HG03280 (cell line): Measurements from ENCODE around the gene MDM2.
"Not testable (repeated sequence)": the region's sequence is repeated elsewhere in the genome, so short reads cannot be mapped to it uniquely, and the experiment has no call there.

ENCODE experiments used
- ATAC-seq: cut with Tn5 transposase; IDR thresholded peaks from one replicate; pipeline ENCODE4 v1.9.1; 2021; ENCODE audit warnings: mild to moderate bottlenecking, moderate library complexity; ENCODE audit not compliant: unreplicated experiment

The MDM2 gene

DNA sequence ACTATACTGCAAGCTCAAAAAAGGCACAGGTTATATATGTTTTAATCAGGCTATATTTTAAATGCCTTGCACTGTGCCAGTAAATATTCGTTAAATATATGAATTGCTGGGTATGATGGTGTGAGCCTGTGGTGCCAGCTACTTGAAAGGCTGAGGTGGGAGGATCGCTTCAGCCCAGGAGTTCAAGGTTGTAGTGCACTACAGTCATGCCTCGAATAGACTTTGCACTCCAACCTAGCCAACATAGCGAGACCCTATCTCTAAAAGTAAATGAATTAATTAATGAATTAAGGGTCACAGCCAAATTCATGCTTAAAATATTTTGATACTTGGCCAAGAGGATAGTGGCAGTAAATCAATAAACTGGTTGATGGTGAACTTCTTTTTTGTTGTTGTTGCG lies 22.2 kb upstream of the MDM2 start:
- ATAC-seq: no peak

DNA sequence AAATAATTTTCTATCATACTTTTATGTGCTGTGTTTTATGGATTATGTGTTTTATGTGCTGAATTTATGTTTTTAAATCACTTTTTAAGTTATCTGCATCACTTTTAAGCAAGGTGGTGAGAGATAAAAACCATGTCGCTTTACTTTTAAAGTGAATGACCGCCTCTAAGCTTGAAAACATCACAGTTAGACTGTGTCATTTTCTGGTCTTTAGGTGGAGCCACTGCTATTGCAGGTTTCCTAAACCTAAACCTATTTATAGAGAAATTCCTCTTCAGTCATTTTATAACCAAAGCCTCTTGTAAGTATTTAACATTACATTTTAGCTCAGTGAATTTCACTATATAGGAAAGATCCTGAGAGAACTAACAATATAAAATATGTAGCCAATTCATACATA lies 21.0 kb upstream of the MDM2 start:
- ATAC-seq: no peak

DNA sequence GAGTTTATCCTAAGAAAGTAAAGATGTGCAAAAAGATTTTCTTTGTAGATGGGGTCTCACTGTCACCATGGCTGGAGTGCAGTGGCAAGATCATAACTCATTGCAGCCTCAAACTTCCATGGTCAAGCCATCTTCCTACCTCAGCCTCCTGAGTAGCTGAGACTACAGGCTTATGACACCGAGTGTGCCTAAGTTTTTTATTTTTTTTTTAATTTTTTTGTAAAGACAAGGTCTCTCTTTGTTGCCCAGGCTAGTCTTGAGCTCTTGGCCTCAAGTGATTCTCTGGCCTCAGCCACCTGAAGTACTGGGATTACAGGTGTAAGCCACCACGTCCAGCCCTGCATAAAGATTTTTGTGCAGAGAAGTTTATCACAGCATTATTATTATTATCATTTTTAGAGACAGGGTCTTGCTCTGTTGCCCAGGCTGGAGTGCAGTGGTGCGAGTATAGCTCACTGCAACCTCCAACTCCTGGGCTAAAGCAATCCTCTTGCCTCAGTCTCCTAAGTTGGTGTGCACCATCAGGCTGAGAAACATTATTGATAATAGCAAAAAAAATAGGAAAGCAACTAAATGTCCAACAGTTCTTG lies 19.3 kb upstream of the MDM2 start:
- no peak for ATAC-seq

DNA sequence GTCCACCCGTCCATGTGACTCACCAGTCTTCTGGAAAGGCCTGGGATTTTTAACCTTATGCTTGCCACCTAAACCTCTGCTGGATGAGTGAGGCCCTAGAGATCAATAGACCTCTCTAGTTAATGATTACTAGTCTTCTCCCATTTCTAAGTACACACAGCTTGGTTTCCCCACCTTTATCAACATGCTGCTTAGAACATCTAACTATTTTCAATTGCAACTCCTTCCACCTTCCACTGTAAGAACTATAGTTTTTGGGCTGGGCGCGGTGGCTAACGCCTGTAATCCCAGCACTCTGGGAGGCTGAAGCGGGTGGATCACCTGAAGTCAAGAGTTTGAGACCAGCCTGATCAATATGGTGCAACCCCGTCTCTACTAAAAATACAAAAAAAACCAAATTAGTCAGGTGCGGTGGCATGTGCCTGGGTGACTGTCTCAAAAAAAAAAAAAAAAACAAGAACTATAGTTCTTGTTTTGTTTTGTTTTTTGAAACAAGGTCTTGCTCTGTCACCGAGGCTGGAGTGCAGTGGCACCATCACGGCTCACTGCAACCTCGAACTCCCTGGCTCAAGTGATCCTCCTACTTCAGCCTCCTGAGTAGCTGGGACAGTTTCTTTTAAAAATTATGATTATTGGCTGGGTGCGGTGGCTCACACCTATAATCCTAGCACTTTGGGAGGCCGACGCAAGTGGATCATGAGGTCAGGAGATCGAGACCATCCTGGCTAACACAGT lies 18.7 kb upstream of the MDM2 start:
- ATAC-seq: no peak

DNA sequence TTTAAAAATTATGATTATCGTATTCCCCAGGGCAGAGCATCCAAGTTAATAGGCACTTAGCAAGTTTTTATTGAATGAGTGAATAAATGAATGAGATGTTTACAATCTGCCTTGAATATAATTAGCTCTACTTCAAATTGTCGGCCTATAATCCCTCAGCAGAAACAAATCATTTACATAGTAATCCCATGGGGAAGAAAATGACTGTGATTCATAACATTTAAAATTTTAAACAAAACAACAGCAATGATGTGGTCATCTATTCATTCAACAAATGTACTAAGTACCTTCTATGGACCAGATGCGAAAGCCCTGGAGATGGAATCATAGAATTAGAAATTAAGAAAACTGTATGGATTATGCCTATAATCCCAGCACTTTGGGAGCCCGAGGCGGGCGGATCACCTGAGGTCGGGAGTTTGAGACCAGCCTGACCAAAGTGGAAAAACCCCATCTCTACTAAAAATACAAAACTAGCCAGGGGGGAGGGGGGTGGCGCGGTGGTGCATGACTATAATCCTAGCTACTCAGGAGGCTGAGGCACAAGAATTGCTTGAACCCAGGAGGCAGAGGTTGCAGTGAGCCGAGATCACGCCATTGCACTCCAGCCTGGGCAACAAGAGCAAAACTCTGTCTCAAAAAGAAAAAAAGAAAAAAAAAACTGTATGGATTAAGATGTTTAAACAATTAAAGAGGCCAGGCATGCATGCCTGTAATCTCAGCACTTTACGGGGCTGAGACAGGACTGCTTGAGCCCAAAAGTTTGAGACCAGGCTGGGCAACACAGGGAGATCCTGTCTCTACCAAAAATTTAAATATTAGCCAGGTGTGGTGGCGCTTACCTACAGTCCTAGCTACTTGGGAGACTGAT lies 17.7 kb upstream of the MDM2 start:
- no peak for ATAC-seq

DNA sequence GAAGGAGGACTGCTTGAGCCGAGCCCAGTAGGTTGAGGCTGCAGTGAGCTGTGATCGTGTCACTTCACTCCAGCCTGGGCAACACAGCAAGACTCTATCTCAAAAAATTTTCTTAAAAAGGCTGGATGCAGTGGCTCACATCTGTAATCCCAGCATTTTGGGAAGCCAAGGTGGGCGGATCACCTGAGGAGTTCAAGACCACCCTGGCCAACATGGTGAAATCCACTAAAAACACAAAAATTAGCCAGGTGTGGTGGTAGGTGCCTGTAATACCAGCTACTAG lies 17.1 kb upstream of the MDM2 start:
- no peak for ATAC-seq

DNA sequence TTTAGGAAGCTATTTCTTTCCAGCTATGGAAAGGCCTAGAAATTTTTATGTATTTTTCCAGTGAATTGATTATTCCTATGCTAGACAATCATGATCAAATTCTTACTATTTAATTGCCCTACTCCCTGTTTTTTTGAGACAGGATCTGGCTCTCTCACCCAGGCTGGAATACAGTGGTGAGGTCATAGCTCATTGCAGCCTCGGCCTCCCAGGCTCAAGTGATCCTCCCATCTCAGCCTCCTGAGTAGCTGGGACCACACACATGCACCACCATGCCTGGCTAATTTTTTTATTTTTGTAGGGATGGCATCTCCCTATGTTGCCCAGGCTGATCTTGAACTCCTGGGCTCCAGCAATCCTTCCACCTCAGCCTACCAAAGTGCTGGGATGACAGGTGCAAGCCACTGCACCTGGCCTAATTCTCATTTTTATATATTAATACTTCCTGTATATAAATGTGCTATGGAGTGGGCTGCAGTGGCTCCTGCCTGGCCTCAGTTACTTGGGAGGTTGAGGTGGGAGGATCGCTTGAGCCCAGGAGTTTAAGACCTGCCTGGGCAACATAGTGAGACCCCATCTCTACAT lies 16.0 kb upstream of the MDM2 start:
- ATAC-seq: no peak

DNA sequence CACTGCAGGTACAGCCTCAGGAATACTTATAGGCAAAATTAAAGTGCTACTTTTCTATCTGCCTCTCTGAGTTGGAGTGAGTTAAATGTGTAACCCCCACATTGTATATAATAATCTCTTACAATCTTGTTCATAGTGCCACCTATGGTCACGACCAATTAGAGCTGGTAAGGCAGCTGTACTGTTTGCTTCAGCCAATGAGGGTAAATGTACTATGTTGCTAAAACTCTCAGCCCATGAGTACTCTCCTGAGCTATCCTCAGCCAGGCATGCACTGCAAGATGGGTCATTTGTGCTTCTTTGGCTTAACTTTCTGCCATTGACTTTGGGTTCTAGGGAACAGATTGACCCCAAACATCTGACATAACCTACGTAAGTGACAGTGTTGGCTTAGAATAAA lies 15.0 kb upstream of the MDM2 start:
- ATAC-seq: peak; percentile 93

DNA sequence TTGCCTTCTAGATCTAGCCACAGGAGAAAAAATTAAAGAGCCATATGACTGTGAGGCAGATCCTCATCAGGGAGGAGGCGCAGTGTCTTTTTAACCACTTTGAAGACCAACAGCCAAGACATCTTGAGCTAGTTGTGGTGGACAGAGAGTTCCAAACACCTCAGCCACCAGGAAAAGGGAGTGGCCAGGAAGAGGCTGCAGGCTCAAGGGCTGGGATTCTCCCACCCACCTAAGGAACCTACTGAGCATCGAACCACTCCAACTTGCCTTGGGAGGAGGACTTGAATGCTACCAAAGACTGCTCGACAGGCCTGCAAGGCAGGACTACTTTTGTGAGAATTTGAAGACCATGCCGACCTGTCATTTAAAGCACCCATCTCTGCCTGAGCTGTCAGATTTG lies 14.5 kb upstream of the MDM2 start:
- ATAC-seq: no peak

DNA sequence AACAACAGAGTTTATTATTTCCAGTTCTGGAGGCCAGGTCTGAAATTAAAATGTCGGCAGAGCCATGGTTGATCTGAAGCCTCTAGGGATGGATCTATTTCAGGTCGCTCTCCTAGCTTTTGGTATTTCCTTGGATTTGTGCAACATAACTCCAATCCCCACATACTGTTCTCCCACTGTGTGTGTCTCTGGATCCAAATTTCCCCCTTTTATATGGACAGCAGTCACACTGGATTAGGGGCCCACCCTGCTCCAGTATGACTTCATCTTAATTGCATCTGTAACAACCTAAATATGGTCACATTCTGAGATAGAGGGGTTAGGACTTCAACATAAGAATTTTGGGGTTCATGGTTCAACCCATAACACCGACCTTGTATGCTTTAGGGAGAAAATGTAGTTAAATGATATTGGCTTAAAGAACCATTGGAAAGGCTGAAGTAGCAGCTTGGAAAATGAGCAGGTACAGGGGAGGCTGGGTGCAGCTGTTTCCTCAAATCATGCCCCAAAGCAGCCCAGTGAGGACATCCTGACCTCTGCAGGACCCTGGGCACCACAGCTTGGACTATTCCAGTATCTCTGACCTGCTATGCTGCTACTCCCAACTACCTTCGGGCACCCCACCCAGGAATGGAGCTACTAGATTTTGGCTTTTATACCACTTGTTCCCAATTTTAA lies 13.9 kb upstream of the MDM2 start:
- ATAC-seq: no peak

DNA sequence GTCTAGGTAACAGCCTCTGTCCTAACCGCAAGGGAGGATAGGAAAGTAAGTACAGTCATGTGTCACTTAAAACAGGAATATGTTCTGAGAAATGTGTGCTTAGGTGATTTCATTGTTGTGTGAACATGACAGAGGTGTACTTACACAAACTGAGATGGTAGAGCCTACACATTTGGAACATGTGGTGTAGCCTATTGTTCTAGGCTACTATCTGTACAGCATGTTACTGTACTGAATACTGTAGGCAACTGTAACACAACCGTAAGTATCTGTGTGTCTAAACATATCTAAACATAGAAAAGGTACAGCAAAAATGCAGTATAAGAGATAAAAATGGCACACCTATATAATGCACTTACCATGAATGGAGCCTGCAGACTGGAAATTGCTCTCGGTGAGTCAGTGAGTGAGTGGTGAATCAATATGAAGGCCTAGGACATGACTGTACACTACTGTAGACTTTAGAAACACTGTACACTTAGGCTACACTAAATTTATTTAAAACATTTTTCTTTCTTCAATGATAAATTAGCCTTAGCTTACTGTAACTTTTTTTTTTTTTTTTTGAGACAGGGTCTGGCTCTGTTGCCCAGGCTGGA lies 13.2 kb upstream of the MDM2 start:
- no peak for ATAC-seq

DNA sequence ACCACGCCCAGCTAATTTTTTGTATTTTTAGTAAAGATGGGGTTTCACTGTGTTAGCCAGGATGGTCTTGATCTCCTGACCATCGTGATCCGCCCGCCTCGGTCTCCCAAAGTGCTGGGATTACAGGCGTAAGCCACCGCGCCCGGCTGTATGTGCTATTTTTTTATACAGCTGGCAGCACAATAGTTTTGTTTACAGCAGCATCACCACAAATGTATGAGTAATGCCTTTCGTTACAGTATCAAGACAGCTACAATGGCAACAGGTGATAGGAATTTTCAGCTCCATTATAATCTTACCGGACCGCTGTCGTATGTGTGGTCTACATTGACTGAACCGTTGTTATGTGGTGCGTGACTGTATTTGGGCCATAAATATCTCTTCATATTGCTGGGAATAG lies 11.6 kb upstream of the MDM2 start:
- ATAC-seq: no peak

DNA sequence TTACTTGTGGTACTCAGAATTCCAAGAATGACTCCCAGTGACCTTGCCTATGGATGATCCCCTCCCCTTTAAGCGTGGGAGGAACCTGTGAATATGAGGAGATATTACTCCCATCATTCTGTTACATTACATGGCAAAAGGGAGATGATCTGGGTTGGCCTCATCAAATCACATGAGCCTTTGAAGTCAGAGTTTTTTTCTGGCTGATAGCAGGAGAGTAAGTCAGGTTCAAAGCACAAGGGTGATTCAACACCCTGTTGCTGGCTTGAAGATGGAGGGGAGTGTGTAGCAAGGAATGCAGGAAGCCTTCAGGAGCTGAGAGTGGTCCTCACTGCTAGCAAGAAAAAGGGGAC lies 9.1 kb upstream of the MDM2 start:
- no peak for ATAC-seq

DNA sequence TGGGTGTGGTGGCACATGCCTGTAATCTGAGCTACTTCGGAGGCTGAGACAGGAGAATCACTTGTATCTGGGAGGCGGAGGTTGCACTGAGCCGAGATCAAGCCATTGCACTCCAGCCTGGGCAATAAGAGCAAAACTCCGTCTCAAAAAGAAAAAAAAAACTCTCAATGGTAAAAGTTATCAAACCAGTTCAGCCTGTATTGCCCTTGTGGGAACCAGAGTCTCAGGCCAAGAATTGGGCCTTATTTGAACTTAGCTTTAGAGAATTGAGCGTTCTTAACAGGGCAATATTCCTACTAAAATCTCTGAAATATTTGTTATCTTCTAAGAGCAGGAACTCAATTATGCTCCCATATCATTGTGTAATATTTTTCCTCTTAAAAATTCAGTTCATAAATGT lies 7.7 kb upstream of the MDM2 start:
- ATAC-seq: no peak

DNA sequence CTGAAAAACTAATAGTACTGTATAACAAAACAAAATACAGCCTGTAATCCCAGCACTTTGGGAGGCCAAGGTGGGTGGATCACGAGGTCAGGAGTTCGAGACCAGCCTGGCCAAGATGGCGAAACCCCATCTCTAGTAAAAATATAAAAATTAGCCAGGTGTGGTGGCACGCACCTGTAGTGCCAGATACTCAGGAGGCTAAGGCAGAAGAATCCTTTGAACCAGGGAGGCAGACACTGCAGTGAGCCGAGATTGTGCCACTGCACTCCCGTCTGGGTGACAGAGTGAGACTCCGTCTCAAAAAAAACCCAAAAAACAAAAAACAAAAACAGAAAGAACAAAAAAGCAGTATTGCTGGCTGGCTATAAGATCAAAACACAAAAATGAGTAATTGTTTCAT lies 6.9 kb upstream of the MDM2 start:
- not testable (repeated sequence) for ATAC-seq

DNA sequence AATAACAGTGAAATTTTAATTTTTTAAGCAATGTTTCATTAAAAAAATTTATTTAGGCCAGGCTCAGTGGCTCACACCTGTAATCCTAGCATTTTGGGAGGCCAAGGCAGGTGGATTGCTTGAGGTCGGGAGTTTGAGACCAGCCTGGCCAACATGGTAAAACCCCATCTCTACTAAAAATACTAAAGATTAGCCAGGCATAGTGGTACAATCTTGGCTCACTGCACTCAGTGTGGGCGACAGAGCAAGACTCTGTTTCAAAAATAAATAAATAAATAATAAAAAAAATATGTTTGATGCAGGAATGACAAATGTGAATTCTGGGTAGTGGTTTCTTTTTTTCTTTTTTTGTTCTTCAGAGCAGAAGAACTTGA lies 5.6 kb upstream of the MDM2 start:
- not testable (repeated sequence) for ATAC-seq

DNA sequence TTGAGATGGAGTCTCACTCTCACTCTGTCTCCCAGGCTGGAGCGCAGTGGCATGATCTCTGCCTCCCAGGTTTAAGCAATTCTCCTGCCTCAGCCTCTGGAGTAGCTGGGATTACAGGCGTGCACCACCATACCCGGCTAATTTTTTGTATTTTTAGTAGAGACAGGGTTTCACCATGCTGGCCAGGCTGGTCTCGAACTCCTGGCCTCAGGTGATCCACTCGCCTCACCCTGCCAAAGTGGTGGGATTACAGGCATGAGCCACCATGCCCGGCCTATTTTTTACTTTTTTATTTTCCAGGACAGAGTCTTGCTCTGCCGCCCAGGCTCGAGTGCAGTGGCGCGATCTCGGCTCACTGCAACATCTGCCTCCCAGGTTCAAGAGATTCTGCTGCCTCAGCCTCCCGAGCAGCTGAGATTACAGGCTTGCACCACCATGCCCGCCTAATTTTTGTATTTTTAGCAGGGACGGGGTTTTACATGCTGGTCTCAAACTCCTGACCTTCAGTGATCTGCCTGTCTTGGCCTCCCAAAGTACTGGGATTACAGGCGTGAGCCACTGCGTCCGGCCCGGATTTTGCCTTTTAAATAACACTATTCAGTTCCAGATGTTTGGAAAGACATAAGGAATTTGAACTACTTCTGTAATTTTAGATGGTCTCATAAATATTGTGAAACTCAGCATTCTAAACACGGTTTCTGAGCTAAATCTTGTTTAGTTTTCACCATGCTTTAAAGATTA lies 4.9 kb upstream of the MDM2 start:
- not testable (repeated sequence) for ATAC-seq

DNA sequence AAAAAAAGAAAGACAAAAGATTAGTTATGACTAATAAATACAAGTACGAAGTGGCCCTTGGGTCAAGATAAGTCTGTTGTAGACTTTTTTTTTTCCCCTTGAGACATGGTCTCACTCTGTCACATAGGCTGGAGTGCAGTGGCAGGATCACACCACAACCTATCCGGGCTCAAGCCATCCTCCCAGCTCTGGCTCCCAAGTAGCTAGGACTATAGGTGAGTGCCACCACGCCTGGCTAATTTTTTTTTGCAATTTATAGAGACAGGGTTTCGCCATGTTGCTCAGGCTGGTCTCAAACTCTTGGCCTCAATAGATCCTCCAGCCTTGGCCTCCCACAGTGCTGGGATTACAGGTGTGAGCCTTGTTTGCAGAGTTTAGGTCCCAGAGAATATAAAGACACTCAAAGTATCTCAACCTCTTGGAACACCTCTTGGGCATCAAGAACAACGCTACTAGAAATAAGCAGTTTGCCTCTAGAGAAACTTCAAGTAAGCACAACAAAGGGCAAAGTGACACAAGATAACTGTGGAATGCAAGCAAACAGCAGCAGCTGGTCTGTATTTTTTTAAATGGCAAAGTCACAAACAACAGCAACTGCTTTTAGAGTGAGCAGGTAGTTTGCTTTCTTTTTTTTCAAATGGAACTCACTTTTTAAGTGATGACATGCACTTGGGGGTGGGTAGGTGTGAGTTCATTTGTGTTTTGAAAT lies 3.9 kb upstream of the MDM2 start:
- no peak for ATAC-seq

DNA sequence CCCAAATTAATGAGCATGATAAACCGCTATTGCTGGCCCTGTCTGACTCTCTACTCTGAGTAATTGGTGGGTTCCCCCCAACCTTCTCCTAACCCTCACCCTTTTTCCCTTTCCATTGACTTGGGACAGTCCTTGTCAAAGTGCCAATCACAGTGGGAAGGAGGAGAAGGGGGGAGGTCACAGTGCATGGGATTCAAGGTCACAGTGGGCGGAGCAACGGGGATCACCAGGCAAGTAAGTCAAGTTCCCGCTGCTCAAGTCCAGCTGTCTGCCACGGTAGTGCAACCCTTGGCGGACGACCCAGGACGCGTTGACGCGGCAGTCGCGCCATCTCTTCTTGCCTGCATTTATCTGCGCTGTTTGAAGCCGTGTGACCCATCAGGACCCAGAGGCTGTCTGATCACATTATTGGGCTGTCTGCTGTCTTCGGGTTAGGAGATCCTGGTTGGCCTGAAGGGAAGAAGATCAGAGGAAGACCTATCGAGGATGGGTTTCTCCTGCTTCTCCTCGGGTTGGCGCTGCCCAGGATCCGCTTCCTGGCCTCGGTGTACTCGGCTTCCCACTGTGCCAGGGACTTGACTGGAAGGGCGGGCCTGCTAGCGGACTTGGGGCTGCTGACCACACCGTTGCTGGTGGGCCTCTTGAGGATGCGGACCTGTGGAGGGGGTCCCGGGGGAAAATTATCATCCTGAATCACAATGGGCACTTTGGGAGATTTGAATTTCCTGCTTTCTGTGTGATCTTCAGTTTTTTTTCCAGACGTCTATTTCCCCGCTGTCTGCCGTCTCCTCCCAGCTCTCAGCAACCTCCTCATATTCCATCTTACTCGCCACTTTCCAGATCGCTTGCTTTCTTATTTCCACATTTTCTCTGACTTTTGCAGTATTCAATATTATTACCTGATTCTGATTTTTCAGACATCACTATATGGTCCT lies 3.1 kb upstream of the MDM2 start:
- ATAC-seq: no peak
